Stimulated activated CD8-positive, alpha-beta memory T cell treated with anti-CD3 and anti-CD28 coated beads, Interleukin-4, amount 100 ng/mL, for 24 hours (primary cell): ENCODE data around the gene DNAAF1.
"Not testable (repeated sequence)": the region's sequence is repeated elsewhere in the genome, so short reads cannot be mapped to it uniquely, and the experiment has no call there.

Experiments
- DNase-seq: peaks from one replicate; pipeline ENCODE4 v3.0.0-alpha.2; 2020; ENCODE audit warnings: low read depth

The DNAAF1 gene

DNA sequence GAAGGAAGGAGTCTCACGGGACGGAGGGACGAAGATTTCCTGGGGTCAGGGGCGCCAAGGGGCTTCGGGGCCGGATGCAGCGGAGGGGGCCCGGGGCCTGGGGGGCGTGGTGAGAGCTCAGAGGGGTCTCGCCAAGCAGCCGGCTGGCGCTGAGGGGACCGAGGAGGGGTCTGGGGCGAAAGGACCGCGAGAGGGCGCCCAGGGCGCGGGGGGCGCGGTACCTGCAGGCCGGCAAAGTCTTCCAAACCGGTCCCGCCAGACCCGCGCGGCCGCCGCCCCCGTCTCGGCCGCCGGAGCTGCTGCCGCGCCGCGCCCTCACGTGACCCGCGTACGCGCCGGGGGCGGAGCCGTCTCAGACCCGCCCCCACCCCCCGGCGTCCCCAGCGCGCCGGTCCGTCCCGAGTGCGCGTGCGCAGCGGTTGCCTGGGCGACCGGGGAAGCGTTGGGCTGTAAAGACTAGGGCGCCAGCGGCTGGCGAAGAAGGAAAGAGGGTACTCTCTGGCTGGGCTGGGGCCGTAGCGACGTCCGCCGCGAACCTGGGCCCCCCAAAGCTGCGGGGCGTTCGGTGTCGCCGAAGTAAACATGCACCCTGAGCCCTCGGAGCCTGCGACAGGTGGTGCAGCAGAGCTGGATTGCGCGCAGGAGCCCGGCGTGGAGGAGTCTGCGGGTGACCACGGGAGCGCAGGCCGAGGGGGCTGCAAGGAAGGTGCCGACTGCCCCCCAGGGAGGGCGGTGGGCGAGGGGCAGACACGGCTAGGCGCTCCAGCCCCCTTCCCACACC lies at the start of gene DNAAF1, which contains the start of gene HSDL1:
Gene DNAAF1 (plus strand): TSS at position 450 of the 781 bp plus-strand sequence. CDS start 133 bp downstream, at position 583.
Gene HSDL1 (minus strand): TSS at position 319 of the 781 bp plus-strand sequence. CDS start 13,856 bp downstream, outside the sequence.
- peak; percentile 93 for DNase-seq

DNA sequence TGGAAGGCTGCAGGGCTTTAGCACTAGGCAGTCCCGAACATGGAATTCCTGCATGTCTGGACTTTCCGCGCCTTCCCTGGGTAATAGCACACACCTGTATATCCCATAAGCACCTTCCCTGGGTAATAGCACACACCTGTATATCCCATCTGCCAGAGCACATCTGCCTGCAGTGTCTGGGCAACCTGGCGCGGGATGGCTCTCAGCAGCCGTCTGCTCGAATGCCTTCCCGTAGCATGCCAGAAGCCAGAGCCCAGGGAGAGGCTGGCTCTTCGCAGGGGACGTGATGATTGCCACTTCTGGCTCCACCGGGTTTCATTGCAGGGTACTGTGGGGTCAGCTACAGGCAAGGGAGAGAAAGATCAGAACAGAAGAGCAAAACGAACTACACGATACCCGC lies 49.6 kb upstream of the DNAAF1 start:
- no peak for DNase-seq

DNA sequence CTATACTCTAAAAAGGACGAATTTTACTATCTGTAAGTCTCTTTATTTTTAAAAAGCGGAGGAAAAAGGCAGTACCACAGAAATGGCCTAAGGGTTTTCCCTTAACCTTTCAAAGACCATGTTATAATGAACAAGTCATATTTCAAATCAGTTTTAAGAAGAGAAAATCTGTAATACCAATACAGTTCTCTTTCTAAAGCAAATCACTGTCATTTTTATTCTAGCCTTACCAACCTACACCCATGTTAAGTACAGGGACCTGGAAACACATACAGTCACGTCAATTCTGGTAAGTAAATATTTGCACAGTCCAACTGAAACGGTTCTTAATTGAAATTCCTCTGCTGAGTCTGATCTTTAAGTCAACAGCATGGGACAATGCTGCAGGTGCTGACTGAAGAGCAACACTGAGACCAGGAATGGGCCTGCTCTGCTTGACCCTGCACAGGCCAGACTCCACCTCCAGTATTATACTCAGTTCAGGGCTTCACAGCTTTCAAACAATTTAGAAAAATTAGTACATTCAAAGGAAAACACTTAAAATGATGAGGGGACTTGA lies 48.6 kb upstream of the DNAAF1 start:
- no peak for DNase-seq

DNA sequence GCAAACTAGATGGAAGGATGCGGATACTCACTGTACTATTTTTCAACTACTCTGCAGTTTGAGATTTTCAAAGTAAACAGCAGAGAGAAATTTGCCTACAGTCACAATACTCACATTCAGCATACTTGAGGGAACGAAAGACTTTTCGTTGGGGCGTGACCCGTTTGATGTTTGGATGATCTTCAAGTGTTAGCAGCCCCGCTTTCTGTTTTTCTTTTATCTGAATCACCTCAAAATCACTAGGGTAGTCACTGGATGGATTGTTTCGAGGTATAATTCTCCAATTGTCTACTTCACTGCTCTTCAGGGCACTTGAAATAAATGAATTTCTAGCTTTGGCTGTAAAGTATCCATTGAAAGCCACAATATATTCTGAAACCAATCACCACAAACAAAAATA lies 46.2 kb upstream of the DNAAF1 start:
- DNase-seq, result no peak

DNA sequence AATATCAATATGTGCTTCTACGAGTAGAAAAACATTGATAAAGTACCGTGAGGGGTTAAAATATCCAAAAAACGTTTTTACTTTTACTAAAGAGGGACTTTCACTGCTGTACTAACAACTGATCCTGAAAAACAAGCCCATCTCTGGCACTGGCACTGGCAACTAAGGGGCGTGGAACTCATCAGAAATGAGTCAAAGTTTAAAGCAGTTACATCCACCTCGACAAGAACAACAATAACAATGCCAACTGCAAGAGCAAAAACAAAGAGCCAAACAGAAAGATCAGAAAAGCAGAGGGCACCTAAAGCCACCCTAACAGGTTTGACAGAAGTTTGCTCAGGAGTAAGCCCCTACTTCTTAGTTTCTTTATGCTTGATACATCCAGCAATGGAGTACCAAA lies 41.4 kb upstream of the DNAAF1 start:
- no peak for DNase-seq

DNA sequence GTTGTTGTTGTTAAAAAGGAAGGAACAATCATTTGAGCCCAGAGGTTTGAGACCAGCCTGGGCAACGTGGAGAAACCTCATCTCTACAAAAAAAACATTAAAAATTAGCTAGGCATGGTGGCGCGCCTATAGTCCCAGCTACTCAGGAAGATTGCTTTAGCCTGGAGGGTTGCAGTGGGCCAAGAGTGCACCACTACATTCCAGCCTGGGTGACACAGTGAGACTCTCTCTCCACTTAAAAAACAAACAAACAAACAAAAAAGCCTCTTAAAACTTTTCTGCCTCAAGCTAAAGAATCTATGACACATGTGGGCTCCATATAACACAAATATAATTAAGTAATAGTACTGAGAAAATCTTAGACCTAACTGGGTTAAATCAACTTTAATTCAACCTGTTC lies 40.9 kb upstream of the DNAAF1 start:
- no peak for DNase-seq

DNA sequence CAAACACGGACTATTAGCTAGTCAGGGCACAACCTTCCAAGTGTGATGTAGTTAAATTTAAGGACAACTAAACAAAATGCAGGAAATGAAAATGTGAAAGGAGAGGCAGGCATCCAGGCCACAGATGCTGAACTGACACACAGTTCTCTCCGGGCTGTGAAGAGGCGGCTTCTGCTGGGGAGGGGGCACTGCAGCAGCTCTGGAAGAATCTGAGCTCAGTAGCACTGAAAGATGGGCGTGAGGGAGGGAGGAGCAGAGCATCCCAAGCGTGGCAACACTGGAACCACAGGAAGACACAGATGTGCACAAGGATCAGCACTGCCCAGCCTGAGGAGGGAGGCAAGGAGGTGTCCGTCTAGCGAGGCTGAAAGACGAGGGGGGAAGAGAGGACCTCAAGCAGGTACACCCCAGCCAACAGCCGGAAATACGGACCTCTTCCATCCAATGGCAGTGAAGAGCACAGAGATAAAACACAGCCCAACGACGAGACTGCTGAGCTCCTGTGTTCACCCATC lies 39.8 kb upstream of the DNAAF1 start:
- no peak for DNase-seq

DNA sequence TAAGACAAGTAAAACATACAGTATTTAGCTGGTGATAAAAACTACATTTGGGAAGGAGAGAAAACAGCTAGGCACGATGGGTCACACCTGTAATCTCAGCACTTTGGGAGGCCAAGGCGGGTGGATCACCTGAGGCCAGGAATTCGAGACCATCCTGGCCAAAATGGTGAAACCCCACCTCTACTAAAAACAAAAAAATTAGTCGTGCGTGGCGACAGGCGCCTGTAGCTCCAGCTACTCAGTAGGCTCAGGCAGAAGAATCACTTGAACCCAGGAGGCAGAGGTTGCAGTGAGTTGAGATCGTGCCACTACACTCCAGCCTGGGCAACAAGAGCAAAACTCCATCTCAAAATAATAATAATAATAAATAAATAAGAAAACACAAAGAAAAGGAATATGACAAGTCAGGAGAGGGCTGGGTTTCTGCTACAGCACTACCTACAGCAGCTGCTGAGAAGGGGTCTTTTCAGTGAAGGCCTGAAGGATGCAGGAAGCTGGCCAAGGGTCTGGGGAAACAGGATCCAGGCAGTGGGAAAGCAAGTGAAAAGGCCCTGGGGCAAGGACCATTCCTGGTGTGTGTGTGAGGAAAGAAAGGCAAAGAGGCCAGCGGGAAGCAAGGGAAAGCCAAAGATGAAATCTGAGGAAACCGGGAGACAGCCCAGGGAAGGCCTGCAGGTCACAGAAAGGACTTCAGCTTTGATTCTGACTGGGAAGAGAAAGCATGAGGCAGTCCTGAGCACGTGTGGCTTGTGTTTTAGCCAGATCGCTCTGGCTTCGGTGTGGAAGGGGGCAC lies 39.0 kb upstream of the DNAAF1 start:
- DNase-seq, result no peak

DNA sequence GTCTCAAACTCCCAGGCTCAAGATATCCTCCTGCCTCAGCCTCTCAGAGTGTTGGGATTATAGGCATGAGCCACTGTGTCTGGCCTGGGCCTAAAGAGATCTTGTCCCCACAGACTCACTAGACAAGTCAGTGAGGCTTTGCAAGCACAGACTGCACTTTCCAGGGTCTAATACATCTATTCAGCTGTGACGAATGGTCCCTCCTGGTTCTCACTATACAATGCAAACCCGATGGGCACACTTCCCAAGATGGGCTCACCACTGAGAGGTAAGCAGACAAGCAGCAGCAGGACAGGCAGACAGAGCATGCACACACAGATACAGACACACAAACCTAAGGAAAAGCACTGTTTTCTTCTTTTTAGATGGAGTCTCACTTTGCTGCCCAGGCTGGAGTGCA lies 37.2 kb upstream of the DNAAF1 start:
- no peak for DNase-seq

DNA sequence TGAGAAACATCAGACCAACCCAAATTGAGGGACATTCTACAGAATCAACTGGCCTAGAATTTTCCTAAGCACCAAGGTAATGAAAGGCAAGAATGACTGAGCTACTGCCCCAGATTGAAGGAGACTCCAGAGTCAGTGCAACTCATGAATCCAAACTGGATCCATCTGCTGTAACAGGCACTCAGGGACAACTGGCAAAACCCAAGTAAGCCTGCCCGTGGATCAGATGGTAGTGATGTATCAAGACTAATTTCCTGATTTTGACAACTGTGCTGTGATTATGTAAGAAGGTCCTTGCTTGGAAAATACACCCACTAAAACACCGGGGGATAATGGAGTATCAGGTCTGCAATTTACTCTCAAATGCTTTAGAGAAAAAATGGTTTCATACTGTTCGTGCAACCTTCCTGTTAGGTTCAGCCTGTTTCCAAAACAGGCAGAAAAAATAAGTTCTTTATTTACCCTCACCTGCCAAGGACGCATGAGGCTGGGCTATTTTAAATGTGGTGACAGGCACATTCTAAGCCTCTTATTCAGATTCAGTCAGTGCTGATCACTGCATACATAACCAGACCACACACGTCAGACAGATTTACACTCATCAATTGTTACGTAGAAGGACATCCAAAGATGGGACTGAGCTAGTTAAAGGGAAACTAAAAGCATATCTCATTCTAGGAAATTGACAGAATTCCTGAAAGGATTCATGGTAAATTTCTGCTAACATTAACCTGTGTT lies 35.3 kb upstream of the DNAAF1 start:
- DNase-seq, result no peak

DNA sequence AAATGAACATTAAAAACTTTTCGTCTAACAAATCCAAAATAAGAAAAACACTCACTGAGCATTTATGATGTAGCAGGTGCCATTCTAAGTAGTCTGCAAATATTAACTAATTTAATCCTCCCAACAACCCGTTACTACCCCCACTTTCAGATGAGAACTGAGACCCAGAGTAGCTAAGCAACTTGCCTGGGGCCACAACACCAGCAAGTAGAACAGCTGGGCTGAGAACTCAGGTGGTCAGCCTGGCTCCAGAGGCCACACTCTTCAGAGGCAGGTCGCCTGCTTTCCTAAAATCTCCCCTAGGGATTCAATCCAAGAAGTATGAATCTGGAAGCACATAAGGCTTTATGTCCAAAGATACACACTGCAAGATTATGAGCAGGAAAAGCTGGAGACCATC lies 34.6 kb upstream of the DNAAF1 start:
- no peak for DNase-seq

DNA sequence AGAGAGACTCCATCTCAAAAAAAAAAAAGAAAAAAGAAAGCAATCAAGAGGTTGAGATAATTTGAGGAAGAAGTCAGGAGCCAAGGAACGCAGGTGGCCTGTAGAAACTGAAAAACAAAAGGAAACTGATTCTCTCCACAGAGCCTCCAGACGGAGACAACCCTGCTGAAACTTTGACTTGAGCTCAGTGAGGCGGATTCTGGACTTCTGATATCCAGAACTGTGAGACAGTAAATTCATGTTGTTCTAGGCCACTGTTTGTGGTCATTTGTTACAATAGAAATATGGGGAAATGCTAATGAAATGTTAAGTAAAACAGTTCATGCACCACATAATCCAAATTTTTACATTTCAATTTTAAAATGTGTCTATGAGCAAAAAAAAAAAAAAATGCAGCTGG lies 33.6 kb upstream of the DNAAF1 start:
- DNase-seq, result no peak

DNA sequence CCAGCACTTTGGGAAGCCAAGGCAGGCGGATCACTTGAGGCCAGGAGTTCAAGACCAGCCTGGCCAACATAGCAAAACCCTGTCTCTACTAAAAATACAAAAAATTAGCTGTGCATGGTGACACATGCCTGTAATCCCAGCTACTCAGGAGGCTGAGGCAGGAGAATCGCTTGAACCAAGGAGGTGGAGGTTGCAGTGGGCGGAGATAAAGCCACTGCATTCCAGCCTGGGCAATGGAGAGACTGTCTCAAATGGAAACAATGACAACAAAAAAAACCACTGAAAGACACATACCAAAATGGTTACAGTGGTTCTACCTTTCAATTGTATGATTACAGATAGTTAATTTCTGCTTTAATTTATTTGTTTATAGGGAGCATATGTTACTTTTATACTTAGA lies 33.2 kb upstream of the DNAAF1 start:
- DNase-seq, result not testable (repeated sequence)

DNA sequence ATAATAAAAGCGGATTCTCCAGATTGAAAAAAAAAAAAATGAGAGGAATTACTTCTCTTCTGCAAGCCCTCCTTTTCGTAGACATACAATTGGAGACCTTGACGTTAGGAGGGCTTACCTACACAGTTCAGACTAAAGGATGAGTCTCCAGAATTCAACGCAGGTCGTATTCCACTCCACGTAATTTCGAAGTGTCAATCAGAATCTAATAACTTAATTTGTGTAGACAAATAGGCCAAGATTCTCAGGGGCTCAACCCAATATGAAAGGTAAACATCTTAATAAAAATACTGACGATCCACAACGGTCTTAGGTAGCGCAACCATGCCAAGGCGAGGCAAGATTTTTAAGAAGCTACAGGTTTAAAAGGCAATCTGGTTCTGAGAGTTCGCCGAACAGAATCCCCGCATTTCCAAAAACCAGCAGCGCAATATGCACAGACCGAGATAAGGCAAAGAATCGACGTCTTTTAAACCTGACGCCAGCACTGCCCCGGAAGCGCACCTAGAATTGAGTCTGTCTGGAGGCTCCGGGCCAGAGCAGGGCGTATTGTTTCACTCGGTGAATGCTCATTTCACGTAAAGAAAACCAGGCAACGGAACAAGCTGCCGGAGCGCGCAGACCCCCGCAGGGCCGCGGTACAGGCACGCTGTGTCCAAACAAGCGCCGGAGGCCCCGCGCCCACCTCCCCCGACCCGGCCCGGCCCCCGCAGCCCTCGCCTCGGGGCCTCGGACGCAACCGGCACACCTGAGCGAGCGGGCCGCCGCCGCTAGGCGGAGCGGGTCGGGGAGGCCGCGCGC lies 29.0 kb upstream of the DNAAF1 start:
- DNase-seq, result no peak

DNA sequence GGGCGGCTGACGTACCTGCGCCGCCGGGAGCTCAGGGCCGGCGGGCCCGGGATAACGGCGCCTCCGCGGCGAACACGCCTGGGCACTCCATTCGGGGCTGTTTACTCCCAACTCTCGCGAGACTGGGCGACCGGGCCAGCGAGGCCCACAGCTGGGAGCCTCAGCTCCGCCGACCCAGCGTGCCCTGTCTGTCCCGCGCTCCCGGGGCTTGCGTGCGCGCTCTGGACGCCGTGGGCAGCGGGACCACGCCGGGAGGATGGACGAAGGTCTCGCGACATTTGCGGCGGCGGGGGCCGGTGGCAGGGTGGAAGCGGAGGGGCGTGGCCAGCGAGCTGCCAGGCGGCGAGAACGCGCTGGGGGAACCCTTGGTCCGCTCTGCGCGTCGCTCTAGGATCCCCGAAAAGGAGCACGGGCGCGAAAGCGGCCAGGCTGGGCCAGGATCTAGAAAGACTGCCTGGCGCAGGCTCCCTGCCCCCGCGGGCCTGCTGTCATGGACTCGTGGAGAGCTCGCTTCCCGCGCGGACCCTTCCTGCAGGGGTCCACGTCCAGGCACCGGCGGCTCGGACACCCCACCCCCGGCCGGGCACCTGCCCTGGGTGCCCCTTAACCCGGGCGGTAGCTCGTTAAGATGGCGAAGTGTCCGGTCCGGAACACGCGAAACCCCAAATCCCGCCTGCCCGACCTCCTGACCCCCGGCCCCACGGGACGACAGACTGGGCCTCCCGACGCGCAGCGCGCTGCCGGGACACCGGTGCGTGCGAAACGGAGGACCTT lies 28.2 kb upstream of the DNAAF1 start, which contains the start of gene MBTPS1:
Gene MBTPS1 (minus strand): TSS at position 223 of the 774 bp plus-strand sequence. CDS start 15,159 bp downstream, outside the sequence.
- peak; percentile 98 for DNase-seq

DNA sequence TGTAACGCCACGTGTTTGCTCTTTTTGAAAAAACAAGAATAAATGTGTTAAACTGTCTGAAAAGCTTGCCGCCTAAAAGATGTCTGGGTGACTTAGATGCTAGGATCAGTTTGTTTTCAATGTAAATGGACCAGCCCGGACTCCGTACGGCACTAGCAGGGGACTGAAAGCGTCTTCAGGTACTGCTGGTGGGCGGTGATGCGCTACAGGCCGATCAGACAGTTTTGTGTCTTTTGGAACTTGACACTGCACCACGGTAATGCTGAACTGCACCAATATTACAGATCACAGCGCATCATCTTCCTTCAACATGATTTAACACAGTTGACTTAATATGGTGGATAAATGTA lies 27.6 kb upstream of the DNAAF1 start:
- peak; percentile 17 for DNase-seq

DNA sequence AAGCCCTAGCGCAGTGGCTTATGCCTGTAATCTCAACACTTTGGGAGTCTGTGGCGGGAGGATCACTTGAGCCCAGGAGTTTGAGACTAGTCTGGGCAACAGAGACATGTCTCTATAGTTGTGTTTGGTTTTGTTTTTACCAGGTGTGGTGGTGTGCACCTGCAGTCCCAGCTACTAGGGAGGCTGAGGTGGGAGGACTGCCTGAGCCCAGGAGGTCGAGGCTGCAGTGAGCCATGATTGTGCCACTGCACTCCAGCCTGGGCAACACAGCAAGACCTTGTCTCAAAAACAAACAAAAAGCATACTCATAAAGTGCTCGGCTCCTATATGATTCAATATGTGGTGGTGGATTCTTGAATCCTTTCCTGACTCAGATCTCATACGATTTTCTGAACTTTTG lies 26.8 kb upstream of the DNAAF1 start:
- DNase-seq, result not testable (repeated sequence)

DNA sequence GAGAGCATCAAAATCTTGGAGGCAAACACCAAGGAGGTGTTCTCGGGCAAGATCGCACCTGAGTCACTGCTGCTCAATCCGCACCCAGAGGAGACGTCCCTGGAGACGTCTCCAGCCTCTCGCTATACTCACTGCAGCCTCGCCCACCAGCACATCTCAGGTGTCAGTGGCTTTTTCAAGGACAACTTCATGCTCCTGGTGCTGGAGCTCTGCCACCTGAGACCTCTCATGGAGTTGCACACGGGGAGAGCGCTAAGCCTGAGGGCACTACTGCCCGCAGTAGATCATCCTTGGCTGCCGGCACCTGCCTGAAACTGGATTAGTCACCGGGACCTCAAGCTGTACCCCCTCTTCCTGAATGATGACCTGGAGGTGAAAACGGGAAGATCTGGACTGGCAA lies 25.7 kb upstream of the DNAAF1 start:
- DNase-seq, result no peak

DNA sequence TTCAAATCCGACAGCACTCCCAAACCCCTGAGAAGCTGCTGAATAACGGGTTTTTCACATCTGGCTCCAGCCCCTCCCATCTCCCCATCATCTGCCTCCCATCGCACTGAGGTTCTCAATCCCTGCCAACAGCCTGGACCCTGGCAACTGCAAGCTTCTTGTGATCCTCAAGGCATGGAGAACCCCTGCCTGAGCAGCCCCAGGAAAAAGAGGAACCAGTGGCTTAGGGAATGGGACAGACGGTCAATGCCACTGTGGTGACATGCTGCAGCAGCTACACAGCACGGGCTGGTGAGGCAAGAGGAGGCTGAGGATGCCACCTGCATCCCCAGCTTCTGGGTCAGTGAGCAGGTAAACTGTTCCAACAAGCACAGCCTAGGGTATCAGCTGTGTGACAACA lies 25.1 kb upstream of the DNAAF1 start:
- DNase-seq, result no peak

DNA sequence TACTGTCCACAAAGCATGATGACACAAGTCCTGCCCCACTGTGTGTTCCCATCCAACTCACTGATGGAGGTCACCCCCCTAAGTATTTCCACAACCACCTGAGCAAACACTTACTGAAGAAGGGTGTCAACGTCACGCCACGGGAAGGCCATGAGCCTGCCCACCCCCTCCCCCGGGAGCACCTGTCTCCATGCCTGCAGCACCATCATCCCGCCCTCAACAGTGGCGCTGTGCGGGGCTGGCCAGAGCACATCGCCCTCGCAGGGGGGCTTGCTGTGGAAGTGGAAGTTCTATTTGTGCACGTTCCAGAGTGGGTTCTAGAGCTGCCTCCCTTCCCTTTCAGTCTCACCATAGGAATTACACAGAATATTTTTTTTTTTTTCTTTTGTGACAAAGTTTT lies 24.1 kb upstream of the DNAAF1 start:
- no peak for DNase-seq
